ENCODE data around the gene TNFRSF25.
"Not testable (repeated sequence)": the region's sequence is repeated elsewhere in the genome, so short reads cannot be mapped to it uniquely, and the experiment has no call there.

The TNFRSF25 gene

DNA sequence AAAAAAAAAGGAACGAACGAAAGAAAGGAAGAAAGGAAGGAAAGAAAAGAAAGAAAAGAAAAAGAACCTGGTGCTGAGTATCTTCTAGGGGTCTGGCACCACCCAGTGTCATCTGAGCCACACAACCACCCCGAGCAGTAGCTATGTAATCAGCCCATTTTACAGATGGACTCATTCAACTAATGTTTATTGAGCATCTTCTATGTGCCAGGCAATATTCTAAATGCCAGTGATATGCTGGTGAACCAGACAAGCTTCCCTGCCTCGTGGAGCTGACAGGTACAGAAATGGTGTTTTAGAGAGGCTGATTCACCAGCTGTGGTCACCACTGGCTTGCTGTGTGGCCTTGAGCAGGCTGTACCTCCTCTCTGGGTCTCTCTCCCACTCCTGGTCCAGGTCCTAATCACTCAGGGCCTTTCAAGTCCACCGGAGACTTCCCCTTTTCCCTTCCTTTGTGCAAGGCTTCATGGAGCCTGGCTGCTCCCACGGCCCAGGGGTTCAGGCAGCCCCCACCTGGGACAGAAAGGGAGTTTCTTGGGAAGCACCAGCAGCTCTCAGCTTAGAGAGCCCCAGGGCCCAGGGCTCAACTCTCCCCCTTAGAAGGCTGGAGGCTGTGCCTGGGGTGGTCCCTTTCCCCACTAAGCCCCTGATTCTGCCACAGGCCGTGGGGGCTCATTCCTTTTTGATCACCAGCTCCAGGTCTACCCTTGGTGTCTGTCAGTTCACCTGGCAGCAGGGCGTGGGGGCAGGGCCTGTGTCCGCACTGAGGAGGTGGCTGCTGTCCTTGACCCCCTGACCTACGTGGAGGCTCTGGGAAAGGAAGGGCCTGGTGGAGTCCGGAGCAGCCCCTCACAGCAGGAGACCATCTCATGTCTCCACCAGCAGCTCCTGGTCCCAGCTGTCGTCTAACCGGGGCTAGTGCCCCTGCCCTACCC, 34.1 kb downstream of the TNFRSF25 start:
- DNase-seq (ENCODE audit: low read depth in 2 of 2), result not testable (repeated sequence)

DNA sequence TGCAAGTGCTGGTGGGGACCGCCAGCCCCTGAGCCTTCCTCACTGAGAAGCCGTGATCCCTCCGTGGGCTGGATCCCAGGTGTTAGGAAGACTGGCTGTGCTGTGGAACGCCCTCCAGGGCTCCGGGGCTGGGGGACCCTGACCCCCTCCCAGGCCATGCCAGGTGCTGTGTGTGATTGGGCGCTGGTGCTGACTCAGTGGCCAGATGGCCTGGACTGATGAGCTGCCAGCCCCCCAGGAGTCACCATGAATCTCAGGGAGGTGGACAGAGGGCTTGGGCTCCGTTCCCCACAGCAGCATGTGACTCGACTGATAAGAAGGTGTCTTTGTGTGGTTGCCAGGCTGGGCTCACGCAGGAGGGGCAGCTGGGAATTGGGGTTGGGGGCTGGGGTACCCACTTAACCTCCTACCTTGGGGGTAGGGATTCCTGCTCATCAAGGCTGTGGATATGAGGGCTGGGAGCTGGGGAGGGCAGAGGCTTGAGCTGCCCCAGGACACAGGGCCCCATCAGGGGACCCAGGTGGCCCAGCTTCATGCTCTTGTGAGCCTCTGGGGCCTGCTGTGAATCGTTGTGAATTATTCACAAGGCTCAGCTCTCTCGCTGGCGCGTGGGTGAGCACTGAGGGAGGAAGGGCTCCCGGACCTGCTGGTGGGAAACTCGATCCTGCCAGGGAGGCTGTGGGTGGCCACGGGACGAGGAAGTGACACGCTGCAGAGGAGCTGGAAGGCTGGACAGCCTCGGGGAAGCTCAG, 36.1 kb downstream of the TNFRSF25 start:
- DNase-seq (ENCODE audit: low read depth in 2 of 2), result not testable (repeated sequence)

DNA sequence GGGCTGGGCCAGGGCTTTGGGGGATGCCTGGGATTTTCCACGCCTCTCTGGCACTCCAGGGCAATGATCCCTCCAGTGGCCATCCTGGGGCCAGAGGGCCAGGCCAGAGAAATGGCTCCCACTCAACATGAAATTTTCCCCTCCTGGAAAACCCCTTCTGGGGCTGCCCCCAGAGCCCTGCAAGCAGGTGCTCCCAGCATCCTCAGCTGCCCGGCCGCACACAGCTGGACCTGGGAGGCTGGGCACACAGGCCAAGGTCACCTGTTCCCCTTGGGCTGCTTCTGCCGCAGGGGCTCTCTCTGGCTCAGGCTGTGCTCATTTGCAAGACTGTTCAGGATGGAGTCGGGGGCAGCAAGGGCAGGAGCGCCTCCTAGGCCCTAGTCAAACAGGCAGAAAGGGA, 37.5 kb downstream of the TNFRSF25 start:
- DNase-seq (ENCODE audit: low read depth in 2 of 2), result not testable (repeated sequence)

DNA sequence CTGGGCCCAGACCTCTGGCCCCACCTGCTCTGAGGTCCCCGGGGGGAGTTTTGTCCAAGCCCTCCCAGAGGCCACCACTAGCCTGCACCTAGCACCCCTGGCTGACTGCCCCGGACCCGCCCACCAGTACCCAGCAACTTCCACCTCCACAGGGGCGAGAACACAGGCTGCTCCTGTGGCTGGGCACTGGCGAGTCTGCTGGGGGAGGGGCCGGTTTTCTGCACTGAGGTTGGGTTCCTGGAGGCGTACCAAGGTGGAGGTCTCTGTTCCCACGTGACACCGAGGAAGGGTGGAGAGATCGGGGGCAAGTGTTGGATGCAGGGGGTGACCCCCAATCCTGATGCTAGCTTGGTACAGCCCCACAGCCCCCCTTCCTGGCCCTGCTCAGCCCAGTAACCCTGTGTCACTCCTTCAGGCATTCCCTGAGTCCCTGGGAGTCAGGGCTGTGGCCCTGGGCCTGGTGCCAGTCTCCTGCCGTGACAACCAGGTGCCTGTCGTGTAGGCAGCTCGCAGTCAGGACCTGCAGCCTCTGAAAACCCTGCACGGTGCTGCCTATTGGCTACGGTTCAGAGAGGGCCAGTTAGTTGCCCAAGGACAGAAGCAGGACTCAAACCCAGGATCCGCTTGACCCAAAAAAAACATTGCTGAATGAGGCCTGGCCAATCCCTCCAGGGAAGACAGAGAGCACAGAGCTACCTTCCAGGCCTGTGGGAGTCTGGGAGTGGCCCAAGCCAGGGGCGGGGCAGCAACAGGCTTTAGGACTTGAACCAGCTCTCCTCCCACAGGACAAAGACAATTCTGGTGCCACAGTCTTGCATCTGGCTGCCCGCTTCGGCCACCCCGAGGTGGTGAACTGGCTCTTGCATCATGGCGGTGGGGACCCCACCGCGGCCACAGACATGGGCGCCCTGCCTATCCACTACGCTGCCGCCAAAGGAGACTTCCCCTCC, 38.3 kb downstream of the TNFRSF25 start:
- DNase-seq (ENCODE audit: low read depth in 2 of 2), result no peak

DNA sequence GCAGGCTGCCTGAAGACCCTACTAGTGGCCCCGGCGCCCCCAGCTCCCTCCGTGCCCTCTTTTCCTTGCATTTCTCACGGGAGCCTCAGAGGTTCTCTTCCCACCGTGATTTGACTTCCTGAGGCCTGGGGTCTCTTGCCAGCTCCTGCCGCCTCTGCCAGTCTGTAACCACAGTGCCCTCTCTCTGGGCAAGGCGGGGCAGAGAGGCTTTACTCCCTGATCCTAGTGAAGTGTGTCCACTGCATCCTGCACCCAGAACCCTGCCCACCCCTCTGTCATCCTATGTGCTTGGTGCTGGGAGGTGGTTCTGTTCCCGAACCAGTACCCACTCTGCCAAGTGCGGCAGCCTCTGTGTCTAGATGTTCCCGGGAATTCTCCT, 39.0 kb downstream of the TNFRSF25 start:
- DNase-seq (ENCODE audit: low read depth in 2 of 2), result no peak

DNA sequence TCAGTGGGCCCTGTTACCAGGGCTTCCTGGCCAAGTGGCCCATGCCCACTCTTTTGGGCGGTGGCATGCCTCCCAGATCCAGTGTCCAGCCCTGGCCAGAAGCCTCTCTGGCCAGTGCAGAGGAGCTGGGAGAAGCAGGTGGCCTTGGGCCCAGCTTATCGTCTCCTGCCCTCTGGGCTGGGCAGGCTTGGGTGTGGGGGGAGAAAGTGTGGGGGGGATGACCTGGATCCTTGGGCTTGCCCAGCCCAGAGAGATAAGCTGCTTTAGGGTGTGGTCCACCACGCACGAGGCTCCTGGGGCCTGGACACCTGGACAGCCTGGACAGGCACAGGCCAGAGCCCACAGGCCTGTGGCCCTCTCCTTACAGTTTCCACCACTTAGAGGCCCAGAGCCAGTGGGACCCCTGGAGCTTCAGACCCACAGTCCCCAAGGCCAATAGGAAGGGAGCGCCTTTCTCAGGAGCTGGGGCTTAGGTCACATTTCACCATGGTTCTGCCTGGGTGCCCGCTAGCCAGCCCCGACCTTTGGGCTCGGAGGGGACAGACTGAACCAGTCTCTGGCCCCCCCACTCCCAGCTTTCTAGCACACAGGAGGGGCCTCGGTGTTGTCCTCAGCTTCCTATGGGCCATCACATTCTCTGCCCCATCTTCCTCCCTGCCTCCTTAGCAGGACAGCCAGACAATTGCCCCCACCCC, 39.5 kb downstream of the TNFRSF25 start:
- DNase-seq (ENCODE audit: low read depth in 2 of 2), result no peak

DNA sequence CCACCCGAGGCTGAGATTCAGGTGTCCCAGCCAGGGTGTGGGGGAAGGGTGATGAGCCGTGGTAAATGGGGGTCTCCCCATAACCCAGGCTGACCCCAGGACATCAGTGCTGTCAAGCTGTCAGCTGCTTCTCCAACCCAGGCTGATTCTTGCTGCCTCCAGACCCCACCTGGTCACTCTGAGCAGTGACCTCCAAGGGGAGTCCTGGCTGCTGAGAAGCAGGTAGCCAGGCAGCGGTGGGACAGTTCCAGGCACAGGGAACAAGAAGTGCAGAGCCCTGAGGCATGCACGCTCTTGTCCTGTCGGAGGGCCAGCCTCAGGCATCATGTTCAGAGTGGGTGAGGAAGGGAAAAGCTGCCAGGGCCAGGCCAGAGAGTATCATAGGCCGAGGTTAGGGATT, 40.3 kb downstream of the TNFRSF25 start:
- DNase-seq (ENCODE audit: low read depth in 2 of 2), result no peak

DNA sequence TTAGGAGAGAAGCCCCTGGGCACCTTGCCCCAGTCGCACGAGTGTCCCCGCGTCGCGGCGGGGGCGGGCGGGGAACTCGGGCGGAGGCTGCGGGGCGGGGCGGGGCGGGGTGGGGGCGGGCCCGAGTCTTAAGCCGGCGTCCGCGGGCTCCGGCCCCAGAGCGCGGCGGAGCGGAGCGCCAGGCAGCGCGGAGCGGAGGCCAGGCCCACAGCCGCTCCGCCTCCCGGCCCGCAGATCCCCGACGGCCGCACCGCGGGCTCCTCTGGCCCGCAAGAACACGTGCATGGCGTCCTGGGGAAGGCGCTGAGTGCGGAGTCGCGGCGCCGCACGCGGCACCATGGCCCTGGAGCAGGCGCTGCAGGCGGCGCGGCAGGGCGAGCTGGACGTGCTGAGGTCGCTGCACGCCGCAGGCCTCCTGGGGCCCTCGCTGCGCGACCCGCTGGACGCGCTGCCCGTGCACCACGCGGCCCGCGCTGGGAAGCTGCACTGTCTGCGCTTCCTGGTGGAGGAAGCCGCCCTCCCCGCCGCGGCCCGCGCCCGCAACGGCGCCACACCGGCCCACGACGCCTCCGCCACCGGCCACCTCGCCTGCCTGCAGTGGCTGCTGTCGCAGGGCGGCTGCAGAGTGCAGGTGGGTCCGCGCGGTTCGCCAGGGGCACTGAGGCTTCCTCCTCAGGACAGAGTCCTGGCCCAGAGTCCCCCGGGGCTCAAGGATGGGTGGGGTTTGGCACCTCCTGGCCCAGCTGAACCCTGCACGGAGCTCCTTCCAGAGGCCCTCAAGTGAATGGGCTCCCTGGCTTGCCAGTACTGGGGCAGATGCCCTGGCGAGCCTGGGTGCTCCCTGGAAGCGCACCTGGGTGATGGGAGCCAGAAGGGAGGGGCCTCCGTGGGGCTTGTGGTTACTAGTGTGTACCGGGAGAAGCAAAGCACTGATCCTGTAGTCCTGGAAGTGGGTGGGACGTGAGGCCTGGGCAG, 41.1 kb downstream of the TNFRSF25 start, which contains the start of gene ESPN:
TSS of gene ESPN (plus strand) at position 158 of the 975 bp plus-strand sequence. CDS start at position 338, 180 bp downstream.
- DNase-seq (ENCODE audit: low read depth in 2 of 2), result no peak

DNA sequence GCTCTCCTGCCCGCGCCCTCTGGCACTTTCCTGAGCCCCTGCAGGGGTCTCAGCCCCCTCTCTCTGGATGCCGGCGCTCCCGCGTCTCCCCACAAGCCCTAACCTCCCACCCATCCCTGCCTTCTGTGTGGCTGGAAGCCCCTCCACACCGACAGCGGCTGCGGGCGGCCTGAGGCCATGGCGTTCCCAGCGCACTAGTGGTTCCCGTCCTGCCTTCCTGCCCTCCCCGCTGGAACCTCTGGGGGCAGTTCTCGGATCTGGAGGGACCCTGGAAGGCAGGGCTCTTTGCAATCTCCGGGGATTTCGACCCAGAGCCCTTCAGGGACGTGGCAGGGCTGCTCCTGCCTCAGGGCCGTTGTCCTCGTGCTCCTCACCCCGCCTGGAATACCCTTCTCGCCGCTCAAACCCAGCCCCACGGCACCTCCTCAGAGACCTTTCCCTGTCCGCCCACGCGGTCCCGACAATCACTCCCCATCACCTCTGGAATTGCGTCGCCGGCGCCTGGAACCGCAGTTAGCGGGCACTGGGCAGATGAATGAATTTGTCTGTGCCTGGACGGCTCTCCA, 41.9 kb downstream of the TNFRSF25 start:
- DNase-seq (ENCODE audit: low read depth in 2 of 2), result no peak

DNA sequence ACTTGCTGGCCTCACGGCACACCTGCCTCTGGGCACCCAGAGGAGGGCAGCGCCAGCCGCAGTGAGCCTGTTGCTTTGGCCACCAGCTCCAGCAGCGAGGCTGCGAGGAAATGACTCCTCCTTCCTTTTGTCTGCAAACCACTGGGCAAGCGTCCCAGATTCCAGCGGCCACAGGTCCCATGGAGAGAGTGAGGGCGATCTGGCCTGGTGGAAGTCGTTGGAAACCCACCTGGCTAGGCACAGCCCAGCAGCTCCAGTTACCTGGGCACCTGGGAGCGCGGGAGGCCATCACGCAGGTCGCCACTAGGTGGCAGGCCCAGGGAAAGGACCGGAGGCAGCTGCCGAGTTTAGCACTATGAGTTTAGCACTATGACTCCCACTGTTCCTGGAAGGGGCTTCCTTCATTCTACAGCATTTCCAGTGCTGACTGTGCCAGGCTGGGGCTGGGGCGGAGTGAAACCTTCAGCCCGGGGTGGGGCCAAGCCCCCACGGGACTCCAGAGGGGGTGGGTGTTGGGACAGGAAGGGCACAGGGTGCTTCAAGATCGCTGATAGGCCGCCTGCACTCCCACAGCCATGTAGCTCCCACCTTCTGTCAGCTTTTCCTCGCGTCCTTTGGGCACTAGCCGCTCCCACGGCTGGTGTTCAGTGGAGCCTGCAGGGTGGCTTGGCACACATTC, 42.5 kb downstream of the TNFRSF25 start:
- DNase-seq (ENCODE audit: low read depth in 2 of 2), result peak; percentile 47 to 66

DNA sequence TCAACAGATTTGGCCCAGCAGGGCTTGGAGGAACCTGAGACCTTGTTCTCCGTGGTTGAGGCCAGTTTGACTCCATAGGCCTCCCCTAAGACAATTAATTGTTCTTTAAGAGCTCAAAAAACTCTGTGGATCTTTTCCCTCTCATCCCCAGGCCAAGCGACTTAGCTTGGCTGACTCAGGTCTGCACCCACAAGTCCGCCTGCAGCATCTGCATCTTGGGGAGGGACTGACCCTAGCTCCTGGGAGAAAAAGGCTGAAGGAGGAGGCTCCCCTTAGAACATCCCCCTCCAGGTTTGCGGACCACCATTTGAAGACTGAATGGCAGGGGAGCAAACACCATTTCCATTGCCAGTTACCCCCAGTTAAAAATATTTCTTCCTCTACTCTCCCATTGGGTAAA, 44.7 kb downstream of the TNFRSF25 start:
- no peak for DNase-seq (ENCODE audit: low read depth in 2 of 2)

DNA sequence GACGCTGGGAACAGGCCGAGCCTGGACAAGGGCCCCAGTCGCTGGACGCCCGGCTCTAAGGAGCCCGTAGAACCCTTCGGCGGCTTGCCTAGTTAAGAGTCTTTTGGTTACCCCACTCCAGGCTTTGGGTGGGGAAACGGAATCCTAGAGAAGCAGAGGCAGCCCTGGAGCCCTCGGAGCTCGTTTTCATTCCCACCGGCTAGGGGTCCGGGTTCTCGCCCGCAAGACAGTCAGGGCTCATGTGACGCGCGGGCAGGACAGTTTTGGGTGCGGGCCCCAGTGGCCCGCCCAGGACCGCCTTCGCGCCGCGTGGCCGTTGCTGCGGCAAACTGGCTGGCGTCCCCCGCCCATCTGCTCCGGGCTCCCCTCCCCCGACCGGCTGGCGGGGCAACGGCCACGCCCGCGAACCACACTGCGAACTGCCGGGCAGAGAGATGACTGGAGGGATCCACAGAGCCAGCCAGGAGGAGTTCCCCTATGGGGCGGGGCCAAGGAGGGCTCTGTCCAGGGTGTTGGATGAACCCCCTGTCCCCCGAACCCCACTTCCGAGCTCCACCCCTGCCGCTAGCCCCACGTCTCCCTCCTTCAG, 45.4 kb downstream of the TNFRSF25 start:
- DNase-seq (ENCODE audit: low read depth in 2 of 2), result no peak

DNA sequence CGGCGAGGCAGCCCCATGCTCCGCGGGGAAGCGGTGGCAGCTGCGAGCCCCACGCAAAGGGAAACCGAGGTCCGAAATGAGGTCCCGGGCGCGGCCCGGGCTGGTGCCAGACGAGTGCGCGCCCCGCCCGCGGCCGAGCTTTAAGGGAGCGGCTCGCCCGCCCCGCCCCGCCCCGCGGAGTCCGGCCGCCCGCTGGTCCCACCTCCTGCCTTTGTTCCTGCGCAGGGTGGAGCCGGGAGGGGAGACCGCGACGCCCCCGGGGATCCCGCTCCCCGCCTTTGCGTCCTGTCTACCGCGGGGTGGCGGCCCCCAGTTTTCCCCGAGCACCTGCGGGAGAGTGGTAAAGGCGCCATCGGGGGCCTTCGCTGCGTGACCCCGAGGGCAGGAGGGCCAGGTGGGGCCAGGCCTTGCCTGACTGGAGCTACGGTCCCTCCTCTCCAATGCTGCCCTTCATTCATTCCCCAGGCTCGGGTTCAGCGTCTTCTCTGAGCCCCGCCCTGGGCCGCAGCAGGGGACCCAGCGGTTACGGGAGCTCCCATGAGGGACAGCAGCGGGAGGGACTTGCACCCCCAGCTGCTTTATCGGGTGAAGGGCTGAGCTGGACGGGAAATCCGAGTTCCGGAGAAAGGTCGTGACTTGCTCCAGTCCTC, 46.0 kb downstream of the TNFRSF25 start, which contains the start of gene HES2:
TSS of gene HES2 (minus strand) at position 116 of the 650 bp plus-strand sequence. CDS start at position 17, 99 bp downstream.
- no peak for DNase-seq (ENCODE audit: low read depth in 2 of 2)

DNA sequence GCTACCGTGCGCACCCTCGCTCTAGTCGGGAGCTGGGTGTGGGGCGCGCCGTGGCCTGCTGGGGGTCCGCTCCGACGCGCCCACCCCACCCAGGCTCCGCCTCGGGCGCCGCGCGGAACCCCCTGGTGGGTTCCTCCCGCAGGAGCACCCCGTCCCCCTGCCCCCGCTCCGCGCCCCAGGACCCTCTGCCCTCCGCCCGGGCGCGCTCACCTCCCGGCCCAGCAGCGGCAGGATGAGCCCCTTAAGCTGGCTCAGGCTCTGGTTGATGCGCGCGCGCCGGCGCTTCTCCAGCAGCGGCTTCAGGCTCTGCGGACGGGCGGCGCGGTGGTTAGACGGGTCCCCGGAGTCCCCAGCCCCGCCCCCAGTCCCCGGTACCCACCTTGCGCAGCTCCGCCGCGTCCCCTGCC, 46.6 kb downstream of the TNFRSF25 start:
- no peak for DNase-seq (ENCODE audit: low read depth in 2 of 2)

DNA sequence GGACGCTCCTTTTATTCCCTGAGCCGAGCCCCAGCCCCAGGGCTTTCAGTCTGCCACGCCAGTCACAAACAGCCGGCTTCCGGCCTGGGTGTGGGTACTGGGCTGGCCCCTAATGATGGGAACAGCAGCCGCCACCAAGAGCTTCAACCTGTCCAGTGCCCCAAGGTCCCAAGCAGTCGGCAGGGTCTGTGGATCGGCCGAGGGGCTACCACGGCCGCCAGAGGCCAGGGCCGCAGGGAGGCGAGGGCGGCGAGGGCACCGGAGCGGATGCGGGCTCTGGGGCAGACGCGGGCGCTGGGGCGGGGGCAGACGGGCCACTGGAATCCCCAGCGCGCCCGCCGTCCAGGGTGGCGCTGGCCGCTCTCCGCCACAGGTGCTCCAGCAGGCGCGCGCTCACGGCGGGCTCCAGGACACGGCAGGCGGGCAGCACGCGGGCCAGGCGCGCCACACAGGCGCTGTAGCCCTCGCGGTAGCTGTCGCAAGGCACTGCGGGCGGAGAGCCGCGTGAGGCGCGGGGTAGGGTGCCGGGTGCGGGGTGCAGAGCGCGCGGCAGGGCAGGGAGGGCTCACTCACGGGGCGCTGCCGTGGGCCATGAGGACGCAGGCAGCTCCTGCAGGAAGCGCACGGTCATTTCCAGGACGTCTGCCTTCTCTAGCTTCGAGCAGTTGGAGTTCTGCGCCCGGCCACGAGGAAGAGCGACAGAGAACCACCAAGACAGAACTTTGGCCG, 47.1 kb downstream of the TNFRSF25 start:
- DNase-seq (ENCODE audit: low read depth in 2 of 2), result no peak

DNA sequence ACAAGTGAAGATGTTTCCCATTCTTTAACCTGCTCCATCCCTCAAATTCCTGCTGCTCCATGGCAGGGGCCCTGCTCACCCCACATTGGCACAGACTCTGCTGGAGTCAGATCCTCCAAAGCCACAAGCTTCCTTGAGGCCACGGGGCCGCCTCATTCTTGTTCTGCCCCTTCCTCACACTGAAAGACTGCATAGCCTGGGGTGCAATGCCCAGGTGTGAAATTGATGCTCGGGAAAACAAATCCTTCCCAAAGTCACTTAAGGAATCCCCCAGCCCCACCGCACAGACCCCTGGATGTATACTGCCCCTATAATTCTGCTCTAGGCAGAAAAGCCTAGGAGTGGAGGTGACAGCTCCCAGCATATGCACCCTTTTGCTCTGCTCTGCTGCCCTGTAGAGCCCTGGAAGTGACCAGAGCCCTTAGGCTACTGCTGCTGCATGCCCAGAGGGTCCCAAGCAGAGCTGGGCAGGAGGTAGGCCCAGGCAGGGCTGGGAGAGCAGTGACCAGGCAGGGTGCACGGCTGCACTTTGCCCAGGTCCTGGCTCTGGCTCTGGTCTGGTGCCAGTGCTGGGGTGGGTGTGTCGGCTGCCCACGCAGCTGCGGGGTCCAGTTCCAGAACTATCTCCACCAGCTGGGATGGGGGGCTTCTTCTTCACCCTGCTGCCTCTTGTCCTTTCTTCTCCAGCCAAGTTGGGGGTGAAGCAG, 47.9 kb downstream of the TNFRSF25 start:
- no peak for DNase-seq (ENCODE audit: low read depth in 2 of 2)

Data from stimulated activated CD4-positive, alpha-beta T cell treated with anti-CD3 and anti-CD28 coated beads, Interleukin-12 subunit alpha, Interleukin-12 subunit beta, amount 100 ng/mL, for 24 hours (primary cell).